Measurements from ENCODE around the gene SLC35B1. TPM values are rescaled to one million over a fixed set of nuclear protein-coding genes. Genes with fewer than 3 reads are reported as not detected.
"Not testable (repeated sequence)": the region's sequence is repeated elsewhere in the genome, so short reads cannot be mapped to it uniquely, and the experiment has no call there.

The SLC35B1 gene
- total and polyA plus RNA-seq, 4 donors, result 40.2 to 90.7 (median 72.3) TPM

DNA sequence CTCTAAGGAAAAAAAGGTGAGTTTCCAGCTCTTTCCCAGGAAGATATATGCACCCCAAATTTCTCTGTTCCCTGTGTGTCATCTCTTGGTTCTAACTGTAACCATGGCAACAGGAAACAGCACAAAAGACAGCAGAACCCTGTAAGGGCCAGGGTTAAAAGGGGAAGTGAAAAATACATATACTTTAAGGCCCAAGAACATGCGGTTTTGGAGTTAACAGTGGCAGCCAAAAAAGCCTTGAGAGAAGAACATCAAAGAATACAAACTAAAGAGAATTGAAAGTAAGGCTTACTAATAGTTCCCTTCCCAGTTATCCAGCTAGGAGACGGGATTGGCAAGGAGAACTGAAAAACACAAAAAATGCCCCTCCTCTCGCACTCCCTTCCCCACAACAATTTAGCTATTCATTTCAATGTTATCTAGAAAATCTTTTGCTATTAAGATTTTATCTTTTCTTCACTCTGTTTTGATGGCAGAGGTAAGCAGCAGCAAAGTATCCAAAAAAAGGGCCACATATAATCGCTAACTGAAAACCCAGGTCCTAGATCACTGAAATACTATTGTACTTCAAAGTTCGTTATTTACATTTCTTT lies 31.4 kb downstream of the SLC35B1 start:
- peak in 2 of 6 donors; percentile 15 to 39 for DNase-seq (ENCODE audit: low read depth in 4 of 6, low spot score in 6 of 6)
- H3K36me3 ChIP-seq (ENCODE audit: control insufficient read depth, insufficient read depth, low read length), result no peaks in the 10 kb centered on the region
- peaks cover 10% of the 10 kb centered on the region for H3K4me1 ChIP-seq (ENCODE audit: control insufficient read depth, insufficient read depth, low read length)
- H3K4me3 ChIP-seq (ENCODE audit: low read depth, low read length), result peak overlapping the region; percentile 91
- no CpG with 5 or more reads among the region's 5 CpGs for WGBS (ENCODE audit: insufficient coverage)
- no peaks in the 10 kb centered on the region for H3K27me3 ChIP-seq (ENCODE audit: control insufficient read depth, insufficient read depth, low read length)
- H3K27ac ChIP-seq (ENCODE audit: low read depth, low read length), result no peak overlapping the region
- no peaks in the 10 kb centered on the region for H3K9me3 ChIP-seq (ENCODE audit: control insufficient read depth, insufficient read depth, low read length)

DNA sequence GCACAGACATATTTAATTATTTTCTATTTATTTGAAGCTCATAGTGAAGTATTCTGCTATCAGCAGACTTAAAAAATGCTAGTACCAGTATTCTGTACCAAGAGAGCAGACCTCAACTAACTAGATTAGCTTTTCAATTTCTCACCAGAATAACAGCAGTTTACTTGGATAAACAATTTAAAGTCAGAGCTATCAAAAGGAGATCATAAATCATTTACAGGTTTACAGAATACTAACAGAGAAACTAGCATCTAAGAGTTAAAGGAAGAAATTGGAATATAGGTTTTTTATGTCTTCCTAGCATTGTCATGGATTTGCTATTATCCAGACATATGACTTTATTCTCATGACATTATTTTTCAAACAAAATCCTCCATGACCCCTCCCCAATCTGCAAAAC lies 33.3 kb downstream of the SLC35B1 start:
- Histone ChIP-seq H3K9me3 (ENCODE audit: control insufficient read depth, insufficient read depth, low read length) (no peaks in the 10 kb centered on the region), H3K36me3 (ENCODE audit: control insufficient read depth, insufficient read depth, low read length) (no peaks in the 10 kb centered on the region), H3K27ac (ENCODE audit: low read depth, low read length) (no peak overlapping the region), H3K27me3 (ENCODE audit: control insufficient read depth, insufficient read depth, low read length) (no peaks in the 10 kb centered on the region), H3K4me1 (ENCODE audit: control insufficient read depth, insufficient read depth, low read length) (peaks cover 10% of the 10 kb centered on the region), H3K4me3 (ENCODE audit: low read depth, low read length) (no peak overlapping the region)
- no peak for DNase-seq (ENCODE audit: low read depth in 4 of 6, low spot score in 6 of 6)

- H3K36me3 ChIP-seq (ENCODE audit: control insufficient read depth, insufficient read depth, low read length); DNase-seq (ENCODE audit: low read depth in 4 of 6, low spot score in 6 of 6); H3K4me1 ChIP-seq (ENCODE audit: control insufficient read depth, insufficient read depth, low read length); H3K27ac ChIP-seq (ENCODE audit: low read depth, low read length); H3K9me3 ChIP-seq (ENCODE audit: control insufficient read depth, insufficient read depth, low read length); H3K4me3 ChIP-seq (ENCODE audit: low read depth, low read length); H3K27me3 ChIP-seq (ENCODE audit: control insufficient read depth, insufficient read depth, low read length): not testable (repeated sequence)
- WGBS (ENCODE audit: insufficient coverage), result no CpG with 5 or more reads among the region's 6 CpGs
Measured at GRCh38 chr17:49673679-49674078, 34.1 kb downstream of the SLC35B1 start.

DNA sequence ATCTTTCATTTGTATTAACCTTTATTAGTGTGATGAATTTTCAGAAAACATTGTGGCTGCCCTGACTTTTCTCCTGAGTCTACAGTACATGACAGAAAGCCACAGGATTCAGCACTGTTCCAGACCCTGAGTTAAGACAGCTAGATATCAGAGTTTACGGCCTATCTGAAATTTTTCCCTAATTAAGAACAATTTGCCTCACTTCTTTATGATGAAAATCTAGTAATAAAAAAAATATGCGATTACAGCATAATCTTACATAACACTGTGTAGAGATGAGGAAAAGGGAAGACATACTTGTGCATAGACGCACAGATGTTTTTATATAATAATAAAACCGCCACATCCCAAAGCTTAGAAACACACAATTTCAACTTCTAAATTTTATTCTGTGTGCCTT lies 37.1 kb downstream of the SLC35B1 start:
- Histone ChIP-seq H3K36me3 (ENCODE audit: control insufficient read depth, insufficient read depth, low read length) (peaks cover 3% of the 10 kb centered on the region), H3K9me3 (ENCODE audit: control insufficient read depth, insufficient read depth, low read length) (no peaks in the 10 kb centered on the region), H3K27ac (ENCODE audit: low read depth, low read length) (no peak overlapping the region), H3K4me3 (ENCODE audit: low read depth, low read length) (no peak overlapping the region), H3K27me3 (ENCODE audit: control insufficient read depth, insufficient read depth, low read length) (no peaks in the 10 kb centered on the region), H3K4me1 (ENCODE audit: control insufficient read depth, insufficient read depth, low read length) (peaks cover 2% of the 10 kb centered on the region)
- WGBS (ENCODE audit: insufficient coverage), result no CpG with 5 or more reads among the region's 4 CpGs
- no peak for DNase-seq (ENCODE audit: low read depth in 4 of 6, low spot score in 6 of 6)

- Histone ChIP-seq H3K4me3 (ENCODE audit: low read depth, low read length) (no peak overlapping the region), H3K27ac (ENCODE audit: low read depth, low read length) (no peak overlapping the region), H3K27me3 (ENCODE audit: control insufficient read depth, insufficient read depth, low read length) (no peaks in the 10 kb centered on the region), H3K4me1 (ENCODE audit: control insufficient read depth, insufficient read depth, low read length) (no peaks in the 10 kb centered on the region), H3K36me3 (ENCODE audit: control insufficient read depth, insufficient read depth, low read length) (peaks cover 8% of the 10 kb centered on the region), H3K9me3 (ENCODE audit: control insufficient read depth, insufficient read depth, low read length) (no peaks in the 10 kb centered on the region)
- WGBS (ENCODE audit: insufficient coverage), result no CpG with 5 or more reads among the region's 1 CpG
- DNase-seq (ENCODE audit: low read depth in 4 of 6, low spot score in 6 of 6), result no peak
Measured at GRCh38 chr17:49670002-49670401, 37.8 kb downstream of the SLC35B1 start.

DNA sequence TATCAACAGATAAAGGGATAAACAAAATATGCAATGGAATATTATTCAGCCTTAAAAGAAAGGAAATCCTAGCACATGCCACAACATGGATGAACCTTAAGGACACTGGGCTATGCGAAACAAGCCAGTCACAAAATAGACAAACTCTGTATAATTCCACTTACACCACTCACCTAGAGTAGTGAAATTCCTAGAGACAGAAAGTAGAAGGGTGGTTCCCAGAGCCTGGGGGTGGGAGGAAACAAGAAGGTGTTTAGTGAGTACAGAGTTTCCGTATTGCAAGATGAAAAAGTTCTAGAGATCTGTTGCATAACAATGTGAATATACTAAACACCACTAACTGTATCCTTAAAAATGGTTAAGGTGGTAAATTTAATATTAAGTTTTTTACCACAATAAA lies 39.9 kb downstream of the SLC35B1 start:
- no peak for DNase-seq (ENCODE audit: low read depth in 4 of 6, low spot score in 6 of 6)
- no peaks in the 10 kb centered on the region for H3K4me1 ChIP-seq (ENCODE audit: control insufficient read depth, insufficient read depth, low read length)
- H3K4me3 ChIP-seq (ENCODE audit: low read depth, low read length), result no peak overlapping the region
- no CpG with 5 or more reads among the region's 2 CpGs for WGBS (ENCODE audit: insufficient coverage)
- peaks cover 8% of the 10 kb centered on the region for H3K36me3 ChIP-seq (ENCODE audit: control insufficient read depth, insufficient read depth, low read length)
- H3K9me3 ChIP-seq (ENCODE audit: control insufficient read depth, insufficient read depth, low read length), result no peaks in the 10 kb centered on the region
- H3K27ac ChIP-seq (ENCODE audit: low read depth, low read length), result no peak overlapping the region
- H3K27me3 ChIP-seq (ENCODE audit: control insufficient read depth, insufficient read depth, low read length), result no peaks in the 10 kb centered on the region

DNA sequence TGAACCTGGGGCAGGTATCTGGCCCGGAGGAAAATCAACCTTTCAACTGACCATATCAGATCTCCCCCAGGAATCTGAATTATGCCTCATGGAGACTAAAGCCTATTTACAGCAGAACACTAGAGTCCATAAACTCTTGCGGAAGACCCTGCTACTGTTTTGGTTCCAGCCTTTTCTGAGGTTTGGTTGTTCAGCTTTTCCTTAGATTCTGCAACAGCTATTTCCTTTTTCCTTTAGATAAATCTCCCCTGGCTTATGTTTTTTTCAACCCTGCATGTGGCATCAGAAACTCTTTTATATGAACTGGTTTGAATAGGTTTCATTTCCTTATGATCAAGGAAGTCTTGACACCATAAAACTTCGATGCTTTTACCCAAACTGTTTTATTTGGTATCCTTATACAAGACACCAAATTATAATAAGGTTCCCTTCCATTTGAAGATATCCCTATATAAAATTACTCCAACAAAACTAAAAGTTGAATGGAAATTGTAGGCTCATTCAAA lies 43.0 kb downstream of the SLC35B1 start:
- no peak for DNase-seq (ENCODE audit: low read depth in 4 of 6, low spot score in 6 of 6)
- 94% methylated on average over 2 of the region's 3 CpGs for WGBS (ENCODE audit: insufficient coverage)
- H3K4me3 ChIP-seq (ENCODE audit: low read depth, low read length), result no peak overlapping the region

GRCh38 chr17:49659661-49660382 lies 47.9 kb downstream of the SLC35B1 start:
- no peaks in the 10 kb centered on the region for H3K9me3 ChIP-seq (ENCODE audit: control insufficient read depth, insufficient read depth, low read length)
- no peak overlapping the region for H3K4me3 ChIP-seq (ENCODE audit: low read depth, low read length)
- DNase-seq (ENCODE audit: low read depth in 4 of 6, low spot score in 6 of 6), result no peak
- no peaks in the 10 kb centered on the region for H3K27me3 ChIP-seq (ENCODE audit: control insufficient read depth, insufficient read depth, low read length)
- no peaks in the 10 kb centered on the region for H3K4me1 ChIP-seq (ENCODE audit: control insufficient read depth, insufficient read depth, low read length)
- no peak overlapping the region for H3K27ac ChIP-seq (ENCODE audit: low read depth, low read length)
- H3K36me3 ChIP-seq (ENCODE audit: control insufficient read depth, insufficient read depth, low read length), result no peaks in the 10 kb centered on the region
- WGBS (ENCODE audit: insufficient coverage), result 92% methylated on average over 3 of the region's 3 CpGs

More for the DNA sequence above, 43.0 kb downstream of the SLC35B1 start:
- Histone ChIP-seq H3K27ac (ENCODE audit: low read depth, low read length) (no peak overlapping the region), H3K9me3 (ENCODE audit: control insufficient read depth, insufficient read depth, low read length) (no peaks in the 10 kb centered on the region), H3K36me3 (ENCODE audit: control insufficient read depth, insufficient read depth, low read length) (peaks cover 8% of the 10 kb centered on the region), H3K27me3 (ENCODE audit: control insufficient read depth, insufficient read depth, low read length) (no peaks in the 10 kb centered on the region), H3K4me1 (ENCODE audit: control insufficient read depth, insufficient read depth, low read length) (no peaks in the 10 kb centered on the region)

- Histone ChIP-seq H3K36me3 (ENCODE audit: control insufficient read depth, insufficient read depth, low read length) (no peaks in the 10 kb centered on the region), H3K9me3 (ENCODE audit: control insufficient read depth, insufficient read depth, low read length) (no peaks in the 10 kb centered on the region), H3K27ac (ENCODE audit: low read depth, low read length) (no peak overlapping the region), H3K4me3 (ENCODE audit: low read depth, low read length) (no peak overlapping the region), H3K27me3 (ENCODE audit: control insufficient read depth, insufficient read depth, low read length) (no peaks in the 10 kb centered on the region), H3K4me1 (ENCODE audit: control insufficient read depth, insufficient read depth, low read length) (no peaks in the 10 kb centered on the region)
- WGBS (ENCODE audit: insufficient coverage), result 86% methylated on average over 1 of the region's 1 CpG
- DNase-seq (ENCODE audit: low read depth in 4 of 6, low spot score in 6 of 6), result no peak
Measured at GRCh38 chr17:49656247-49656646, 51.5 kb downstream of the SLC35B1 start.

Data from spinal cord (tissue), 10 donors.